PC-9 (cell line): ENCODE data around the gene OSER1. TPM values are rescaled to one million over a fixed set of nuclear protein-coding genes. Genes with fewer than 3 reads are reported as not detected.
"Not testable (repeated sequence)": the region's sequence is repeated elsewhere in the genome, so short reads cannot be mapped to it uniquely, and the experiment has no call there.

Source experiments
- BruUV-seq: library from RNA; stranded (reverse); fragments of 400-500 nt; replicated peaks from 2 replicates; lab custom pipeline; 2021; lab: Mats Ljungman, UMichigan
- CTCF ChIA-PET: fragments of 300-600 bp; sonication (Branson Sonifier 250); formaldehyde crosslinking; loops from one replicate; lab custom pipeline; 2022; ENCODE audit warnings: antibody characterized with exemption; lab: Charles Lee
- POLR2A ChIA-PET: fragments of 300-600 bp; sonication (Branson Sonifier 250); formaldehyde crosslinking; loops from one replicate; lab custom pipeline; 2022; ENCODE audit warnings: antibody characterized with exemption; ENCODE audit not compliant: unreplicated experiment; lab: Charles Lee
- DNase-seq, 2 experiments: peaks; one replicate each; pipeline versions ENCODE4 v3.0.0 to v3.0.0-alpha.2; 2015 to 2022; ENCODE audit warnings: mixed read lengths in 1 of 2
- H2AFZ ChIP-seq: fragments of 200-600 bp; sonication (generic); 2 replicates; pipeline ENCODE4 v1.8.1; 2017; ENCODE audit warnings: antibody characterized with exemption
- H3F3A ChIP-seq: fragments of 200-600 bp; sonication (generic); 2 replicates; pipeline ENCODE4 v1.8.1; 2017; ENCODE audit warnings: antibody characterized with exemption, mild to moderate bottlenecking, low read depth; ENCODE audit not compliant: insufficient read depth
- H3K27ac ChIP-seq: fragments of 200-600 bp; sonication (generic); 2 replicates; pipeline ENCODE4 v1.6.1; 2016; ENCODE audit warnings: mixed run types
- H3K27me3 ChIP-seq: fragments of 200-600 bp; sonication (generic); 2 replicates; pipeline ENCODE4 v1.6.1; 2016; ENCODE audit warnings: low read depth, mixed run types; ENCODE audit not compliant: insufficient read depth
- H3K36me3 ChIP-seq: fragments of 200-600 bp; sonication (generic); 2 replicates; pipeline ENCODE4 v1.6.1; 2016; ENCODE audit warnings: low read depth, mixed run types
- H3K4me1 ChIP-seq: fragments of 200-600 bp; sonication (generic); replicated peaks from 2 replicates; pipeline ENCODE4 v1.6.1; 2016; ENCODE audit warnings: mixed run types; ENCODE audit not compliant: insufficient read depth
- H3K4me2 ChIP-seq: fragments of 200-600 bp; sonication (generic); 2 replicates; pipeline ENCODE4 v1.6.1; 2017; ENCODE audit warnings: mixed run types
- H3K4me3 ChIP-seq: fragments of 200-600 bp; sonication (generic); 2 replicates; pipeline ENCODE4 v1.6.1; 2016; ENCODE audit warnings: mixed run types
- H3K79me2 ChIP-seq: fragments of 200-600 bp; sonication (generic); 2 replicates; pipeline ENCODE4 v1.6.1; 2017; ENCODE audit warnings: low read depth, mixed run types
- H3K9me2 ChIP-seq: fragments of 200-600 bp; sonication (generic); 2 replicates; pipeline ENCODE4 v1.8.1; 2017; ENCODE audit warnings: mild to moderate bottlenecking; ENCODE audit not compliant: insufficient read depth
- H3K9me3 ChIP-seq: fragments of 200-600 bp; sonication (generic); 2 replicates; pipeline ENCODE4 v1.8.1; 2016; ENCODE audit warnings: low read depth; ENCODE audit not compliant: insufficient read depth
- H4K20me1 ChIP-seq: fragments of 200-600 bp; sonication (generic); 2 replicates; pipeline ENCODE4 v1.8.1; 2017; ENCODE audit not compliant: insufficient read depth
- CTCF ChIP-seq: fragments of 200-600 bp; sonication (generic); conservative IDR thresholded peaks from 2 replicates; pipeline ENCODE4 v1.6.1; 2017; ENCODE audit warnings: mixed run types, antibody characterized with exemption, mild to moderate bottlenecking, moderate library complexity
- EZH2 ChIP-seq: fragments of 200-600 bp; sonication (generic); IDR thresholded peaks from 2 replicates; pipeline ENCODE4 v1.8.0; 2017; ENCODE audit warnings: antibody characterized with exemption, low read depth
- intact Hi-C: fragments of 100-400 bp; cut with micrococcal nuclease; formaldehyde crosslinking; loops from one replicate; pipeline ENCODE4 v1.10.0; 2022; ENCODE audit not compliant: unreplicated experiment
- total RNA-seq: library from RNA; stranded (reverse); gene quantifications from 2 replicates; pipeline ENCODE4 v1.2.3, GENCODE V29; 2021

Gene OSER1
- total RNA-seq, 1 experiment from 2014 or later: 136 TPM

GRCh38 chr20:44247131-44247571, 36.6 kb upstream of the OSER1 start, which contains the start of gene GDAP1L1:
TSS of gene GDAP1L1 (plus strand) at chr20:44247308. CDS start at chr20:44247335, 27 bp downstream.
- no peaks in the 10 kb centered on the region for H3K9me3 ChIP-seq
- H4K20me1 ChIP-seq: no peaks in the 10 kb centered on the region
- H3K4me3 ChIP-seq: no peak within 1 kb of the TSS
- intact Hi-C loops: no loop called here
- TF ChIP-seq EZH2: no peak
- TF ChIP-seq CTCF: no peak
- no peak within 1 kb of the TSS for H3K27ac ChIP-seq
- POLR2A ChIA-PET: no interaction called here
- no peaks in the 10 kb centered on the region for H3K4me1 ChIP-seq
- H3K79me2 ChIP-seq: no peaks in the 10 kb centered on the region
- no peaks in the 10 kb centered on the region; the same call in 1 of the 2 replicates for H3K9me2 ChIP-seq
- H3K4me2 ChIP-seq: no peak within 1 kb of the TSS
- CTCF ChIA-PET: no interaction called here
- H3F3A ChIP-seq: no peaks in the 10 kb centered on the region
- no peaks in the 10 kb centered on the region for H3K36me3 ChIP-seq
- H3K27me3 ChIP-seq: peaks cover 55% of the 10 kb centered on the region
- BruUV-seq: no TSS peak
- H2AFZ ChIP-seq: no peak within 1 kb of the TSS
- no peak for DNase-seq

- Histone ChIP-seq H3K4me3 (no peak overlapping the region), H3K4me1 (no peaks in the 10 kb centered on the region), H3K27me3 (peaks cover 57% of the 10 kb centered on the region), H3K36me3 (no peaks in the 10 kb centered on the region), H3F3A (no peaks in the 10 kb centered on the region), H2AFZ (no peak overlapping the region), H3K27ac (no peak overlapping the region), H3K9me3 (no peaks in the 10 kb centered on the region), H3K79me2 (no peaks in the 10 kb centered on the region), H3K4me2 (no peak overlapping the region), H4K20me1 (no peaks in the 10 kb centered on the region), H3K9me2 (no peaks in the 10 kb centered on the region; the same call in 1 of the 2 replicates)
- no peak for DNase-seq
- intact Hi-C loops: no loop called here
- no peak for TF ChIP-seq EZH2
- TF ChIP-seq CTCF: no peak
- POLR2A ChIA-PET: no interaction called here
- CTCF ChIA-PET: no interaction called here
- no TSS peak for BruUV-seq
Observed at GRCh38 chr20:44245977-44246376, 35.4 kb upstream of the OSER1 start.

- Histone ChIP-seq H3K4me2 (no peak overlapping the region), H3K27ac (no peak overlapping the region), H3K9me3 (no peaks in the 10 kb centered on the region), H3K27me3 (peaks cover 49% of the 10 kb centered on the region), H3K9me2 (no peaks in the 10 kb centered on the region; the same call in 1 of the 2 replicates), H3K4me1 (no peaks in the 10 kb centered on the region), H3K79me2 (no peaks in the 10 kb centered on the region), H4K20me1 (no peaks in the 10 kb centered on the region), H2AFZ (no peak overlapping the region), H3K36me3 (no peaks in the 10 kb centered on the region), H3F3A (no peaks in the 10 kb centered on the region), H3K4me3 (no peak overlapping the region)
- intact Hi-C loops: no loop called here
- POLR2A ChIA-PET: no interaction called here
- no peak for DNase-seq
- CTCF ChIA-PET: no interaction called here
- BruUV-seq: no TSS peak
- TF ChIP-seq CTCF: no peak
Observed at GRCh38 chr20:44241796-44242195, 31.2 kb upstream of the OSER1 start.

GRCh38 chr20:44236840-44237239, 26.3 kb upstream of the OSER1 start:
- H3K27me3 ChIP-seq: peaks cover 18% of the 10 kb centered on the region
- H4K20me1 ChIP-seq, H3K9me2 ChIP-seq, BruUV-seq, H3K4me3 ChIP-seq, H3K27ac ChIP-seq, H3F3A ChIP-seq, H3K4me1 ChIP-seq, H3K36me3 ChIP-seq, H3K79me2 ChIP-seq, CTCF ChIA-PET, DNase-seq, intact Hi-C loops, H3K9me3 ChIP-seq, H2AFZ ChIP-seq, H3K4me2 ChIP-seq: not testable (repeated sequence)
- POLR2A ChIA-PET: interaction anchor here (0.6 kb wide), 1 partner anchor 85 kb away, joined by 5 read pairs; no protein-coding TSS in a partner anchor
